Smooth muscle cell of trachea (primary cell): ENCODE results near the gene AMACR. TPM values are rescaled to one million over a fixed set of nuclear protein-coding genes. Genes with fewer than 3 reads are reported as not detected.

ENCODE experiments used
- total RNA-seq: library from RNA; depleted of rRNA; stranded (reverse); fragments of >200 nt; gene quantifications from 2 replicates; pipeline ENCODE4 v1.2.1, GENCODE V29; 2014

The AMACR gene
- 15.5 and 18.6 TPM in 2 replicates for total RNA-seq

GRCh38 chr5:34007621-34008600 is at the start of gene AMACR:
AMACR (minus strand) TSS chr5:34008050; CDS start chr5:34008019, 31 bp downstream.

GRCh38 chr5:34043099-34043876 is 35.4 kb upstream of the AMACR start, which contains the start of gene C1QTNF3:
C1QTNF3 (minus strand) TSS chr5:34043213; CDS start chr5:34043125, 88 bp downstream.

GRCh38 chr5:33984671-33985124 is 23.2 kb downstream of the AMACR start, which contains the start of gene SLC45A2:
SLC45A2 (minus strand) TSS chr5:33984693; CDS start chr5:33984583, 110 bp downstream.

GRCh38 chr5:33936381-33937016 is 71.4 kb downstream of the AMACR start, which contains the start of gene RXFP3:
RXFP3 (plus strand) TSS chr5:33936386; CDS start chr5:33936741, 355 bp downstream.

Other genes with a start within 250 kb of the AMACR start
- gene ADAMTS12, start 116.1 kb downstream of the AMACR start, total RNA-seq: 8.9 and 12.1 TPM in 2 replicates
- gene RXFP3, start 71.7 kb downstream of the AMACR start, total RNA-seq: not detected in 2 replicates
- gene SLC45A2, start 23.4 kb downstream of the AMACR start, total RNA-seq: under 0.01 TPM in 1 of 2 replicates, not detected in the other
- gene C1QTNF3, start 35.2 kb upstream of the AMACR start, total RNA-seq: 0.99 and 1.5 TPM in 2 replicates